ENCODE data around the gene NIPBL. TPM values are rescaled to one million over a fixed set of nuclear protein-coding genes. Genes with fewer than 3 reads are reported as not detected.

Gene NIPBL
- total RNA-seq, 1 donor = 52.8 TPM

DNA sequence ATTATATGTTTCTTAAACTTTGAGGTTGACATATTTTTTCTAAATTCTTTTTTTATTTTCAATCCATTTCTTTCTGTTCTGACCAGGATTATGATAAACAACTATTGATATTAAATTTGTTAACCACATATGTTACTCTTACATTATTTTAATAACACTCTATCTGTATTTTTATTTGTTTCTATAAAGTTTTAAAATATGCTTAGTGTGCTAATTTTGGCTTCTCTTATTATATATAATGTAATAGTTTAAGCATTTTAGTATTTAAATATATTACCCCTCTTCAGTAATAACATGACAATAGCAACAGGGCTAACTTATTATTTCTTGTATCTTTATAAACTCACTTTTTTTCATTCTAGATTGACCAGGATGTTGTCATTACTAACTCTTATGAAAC is 137.8 kb downstream of the NIPBL start:
- no peak for DNase-seq (ENCODE audit: low read depth in 2 of 3, low spot score in 2 of 3)

DNA sequence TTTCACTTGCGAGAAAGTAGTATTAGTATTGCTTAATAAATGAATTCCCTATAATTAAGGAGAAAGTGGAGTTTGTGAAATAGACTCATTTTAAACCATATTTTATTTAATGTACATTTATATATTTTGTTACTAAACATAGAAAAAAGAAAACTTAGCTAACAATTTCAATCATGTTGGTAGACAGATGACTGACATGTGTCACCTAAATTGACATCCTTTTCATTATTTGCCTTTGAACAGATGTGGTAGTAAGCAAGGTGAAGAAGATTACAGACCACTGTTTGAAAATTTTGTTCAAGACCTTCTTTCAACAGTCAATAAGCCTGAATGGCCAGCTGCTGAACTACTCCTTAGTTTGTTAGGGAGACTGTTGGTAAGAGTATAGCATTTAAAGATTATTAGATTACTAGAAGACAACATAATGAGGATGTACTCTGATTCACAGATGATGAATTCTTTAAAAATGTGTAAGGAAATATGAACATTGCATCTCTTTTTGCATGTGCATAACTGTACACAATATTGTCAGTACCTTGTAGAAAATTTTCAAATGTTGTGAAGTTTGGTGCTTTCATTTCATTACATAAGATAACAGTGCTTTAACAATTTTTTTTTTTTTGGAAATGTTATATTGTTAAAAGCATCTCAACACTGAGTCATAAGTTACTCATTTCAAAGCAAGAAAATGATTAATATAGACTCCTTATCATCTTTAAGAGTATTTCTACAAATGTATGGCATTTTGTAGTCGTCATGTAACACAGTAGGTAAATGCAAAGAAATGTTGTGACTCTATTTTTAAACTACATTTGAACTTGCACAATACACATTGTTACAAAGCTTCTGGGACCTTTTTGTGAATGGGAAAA is 139.5 kb downstream of the NIPBL start:
- DNase-seq (ENCODE audit: low read depth in 2 of 3, low spot score in 2 of 3) = no peak

DNA sequence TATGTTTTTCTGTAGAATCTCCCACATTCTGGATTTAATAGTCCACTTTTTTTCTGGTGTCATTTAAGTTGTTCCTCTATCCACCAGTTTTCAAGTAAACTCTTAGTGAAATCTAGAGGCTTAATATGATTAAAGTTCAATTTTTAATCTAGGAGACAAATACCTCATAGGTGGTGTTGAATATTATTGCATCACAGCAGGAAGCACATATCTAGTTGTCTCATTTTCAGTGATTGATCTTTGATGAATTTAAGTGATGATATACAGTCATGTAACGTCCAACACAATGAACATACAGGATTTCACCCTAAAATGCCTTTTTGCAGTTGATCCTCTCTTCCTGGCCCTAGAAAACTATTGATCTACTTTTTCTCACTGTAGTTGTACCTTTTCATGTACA is 152.3 kb downstream of the NIPBL start:
- no peak for DNase-seq (ENCODE audit: low read depth in 2 of 3, low spot score in 2 of 3)

DNA sequence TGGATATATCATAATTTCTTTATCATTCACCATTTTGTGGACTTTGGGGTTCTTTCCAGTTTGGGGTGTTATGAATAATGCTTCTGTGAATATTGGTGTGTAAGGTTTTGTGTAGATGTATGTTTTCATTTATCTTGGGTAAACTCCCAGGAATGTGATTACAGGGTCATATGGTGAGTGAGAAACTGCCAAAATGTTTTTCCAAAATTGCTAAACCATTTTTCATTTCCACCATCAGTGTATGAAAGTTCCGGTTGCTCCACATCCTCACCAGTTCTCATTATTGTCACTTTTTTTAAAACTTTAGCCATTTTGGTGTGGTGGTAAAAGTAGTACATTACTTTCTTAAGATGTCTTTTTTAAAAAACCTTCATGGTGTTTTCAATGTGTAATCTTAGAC is 152.9 kb downstream of the NIPBL start:
- DNase-seq (ENCODE audit: low read depth in 2 of 3, low spot score in 2 of 3) = no peak

DNA sequence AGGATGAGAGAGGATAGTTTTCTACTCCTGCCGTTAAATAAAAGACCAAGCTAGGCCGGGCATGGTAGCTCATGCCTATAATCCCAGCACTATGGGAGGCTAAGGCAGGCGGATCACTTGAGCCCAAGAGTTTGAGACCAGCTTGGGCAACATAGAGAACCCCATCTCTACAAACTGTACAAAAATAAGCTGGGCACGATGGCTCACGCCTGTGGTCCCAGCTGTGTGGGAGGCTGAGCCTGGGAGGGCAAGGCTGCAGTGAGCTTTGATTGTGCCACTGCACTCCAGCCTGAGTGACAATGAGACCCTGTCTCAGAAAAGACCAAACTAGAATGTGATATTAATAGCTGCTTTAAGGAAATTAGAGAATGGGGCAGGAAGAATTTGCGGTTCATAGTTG is 158.4 kb downstream of the NIPBL start:
- no peak for DNase-seq (ENCODE audit: low read depth in 2 of 3, low spot score in 2 of 3)

DNA sequence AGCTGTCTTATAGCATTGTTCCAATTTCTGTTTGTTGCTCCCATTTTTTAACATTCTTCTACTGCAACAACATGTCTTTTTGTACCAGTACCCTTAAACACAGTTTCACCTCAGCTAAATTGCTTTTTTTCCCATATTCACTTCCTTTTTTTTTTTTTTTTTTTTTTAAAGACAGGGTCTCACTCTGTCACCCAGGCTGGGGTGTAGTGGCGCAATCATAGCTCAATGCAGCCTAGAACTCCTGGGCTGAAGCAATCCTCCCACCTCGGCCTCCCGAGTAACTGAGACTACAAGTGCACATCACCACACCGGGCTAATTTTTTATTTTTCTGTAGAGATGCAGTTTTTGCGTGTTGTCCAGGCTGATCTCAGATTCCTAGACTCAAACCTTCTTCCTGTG is 161.3 kb downstream of the NIPBL start:
- no peak for DNase-seq (ENCODE audit: low read depth in 2 of 3, low spot score in 2 of 3)

DNA sequence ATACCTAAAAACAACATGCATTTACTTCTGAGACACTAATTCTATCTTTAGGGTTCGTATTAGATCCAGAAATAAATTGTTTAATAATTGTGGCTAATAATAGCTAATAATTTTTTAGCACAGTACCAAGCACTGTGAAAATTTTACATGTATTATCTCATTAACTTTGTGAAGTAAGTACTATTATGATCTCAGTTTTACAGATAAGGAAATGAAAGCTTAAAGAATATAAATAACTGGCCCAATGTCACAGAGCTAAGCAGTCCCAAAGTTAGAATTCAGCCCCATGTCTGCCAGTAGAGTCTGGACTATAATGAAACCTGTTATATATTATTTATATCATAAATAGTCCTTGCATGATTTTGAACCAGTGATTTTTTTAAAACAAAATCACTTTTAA is 163.3 kb downstream of the NIPBL start:
- no peak for DNase-seq (ENCODE audit: low read depth in 2 of 3, low spot score in 2 of 3)

DNA sequence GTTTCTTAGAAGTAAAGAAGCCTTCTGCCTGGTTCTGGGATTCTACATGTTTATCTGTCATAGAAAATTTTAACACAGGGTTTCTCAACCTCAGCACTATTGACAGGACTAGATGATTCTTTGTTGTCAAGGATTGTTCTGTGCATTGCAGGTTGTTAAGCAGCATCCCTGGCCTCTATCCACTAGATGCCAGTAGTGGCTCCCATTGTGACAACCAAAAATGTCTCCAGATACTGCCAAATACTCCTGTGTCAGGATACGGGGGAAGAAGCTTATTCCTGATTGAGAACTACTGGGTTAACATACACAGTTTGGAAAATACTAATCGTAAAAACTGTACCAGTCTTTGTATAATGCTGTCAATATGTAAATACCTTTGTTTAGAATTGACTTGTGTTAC is 167.1 kb downstream of the NIPBL start:
- no peak for DNase-seq (ENCODE audit: low read depth in 2 of 3, low spot score in 2 of 3)

DNA sequence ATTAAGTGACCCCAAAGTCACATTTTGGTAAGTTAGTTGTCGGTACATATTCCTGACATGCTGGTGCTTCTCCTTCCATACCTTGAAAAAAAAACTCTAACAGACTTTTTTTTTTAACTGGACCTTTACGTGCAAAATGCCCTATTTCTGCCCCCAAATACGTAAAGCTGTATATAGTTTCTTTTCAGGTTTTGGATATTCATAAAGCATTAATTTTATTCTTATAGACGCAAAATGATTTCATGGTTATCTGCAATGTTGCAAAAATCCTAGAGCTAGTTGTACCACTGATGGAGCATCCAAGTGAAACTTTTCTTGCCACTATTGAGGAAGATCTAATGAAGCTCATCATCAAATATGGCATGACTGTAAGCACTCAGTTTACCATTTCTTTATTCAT is 167.6 kb downstream of the NIPBL start:
- no peak for DNase-seq (ENCODE audit: low read depth in 2 of 3, low spot score in 2 of 3)

DNA sequence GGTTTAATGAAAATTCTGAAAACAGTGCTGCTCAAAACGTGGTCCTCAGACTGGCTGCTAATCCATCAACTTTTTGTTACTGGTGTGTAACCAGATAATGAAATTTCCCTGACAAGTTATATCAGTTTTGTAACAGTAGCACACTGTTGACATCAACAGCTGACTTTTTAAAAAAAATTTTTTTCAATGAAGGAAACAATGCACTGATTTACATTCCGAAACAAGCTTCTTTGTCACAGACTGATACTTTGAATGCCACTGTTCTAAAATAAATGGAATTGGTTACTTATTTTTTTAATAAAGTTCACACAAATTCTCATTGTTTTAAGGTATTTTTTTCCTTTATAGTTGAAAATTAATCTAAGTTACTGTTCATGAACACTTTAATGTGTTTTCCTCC is 169.1 kb downstream of the NIPBL start:
- DNase-seq (ENCODE audit: low read depth in 2 of 3, low spot score in 2 of 3) = no peak

DNA sequence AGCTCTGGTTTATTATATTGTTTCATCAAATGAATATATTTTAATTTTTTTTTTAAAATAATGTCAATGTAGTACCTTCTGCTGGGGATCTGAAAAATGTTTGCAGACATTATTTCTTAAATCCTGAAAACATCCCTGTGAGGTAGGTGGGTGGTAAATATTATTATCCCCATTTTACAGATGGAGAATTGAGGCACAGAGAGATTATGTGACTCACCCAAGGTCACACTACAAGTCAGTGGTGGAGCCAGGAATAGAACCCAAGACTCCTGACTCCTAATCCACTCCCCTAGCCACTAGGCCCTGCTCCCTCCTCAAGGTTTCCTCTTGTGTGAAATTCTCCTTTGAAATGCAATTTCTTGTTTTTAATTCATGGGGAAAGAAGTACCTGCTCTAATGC is 171.4 kb downstream of the NIPBL start:
- DNase-seq (ENCODE audit: low read depth in 2 of 3, low spot score in 2 of 3) = no peak

DNA sequence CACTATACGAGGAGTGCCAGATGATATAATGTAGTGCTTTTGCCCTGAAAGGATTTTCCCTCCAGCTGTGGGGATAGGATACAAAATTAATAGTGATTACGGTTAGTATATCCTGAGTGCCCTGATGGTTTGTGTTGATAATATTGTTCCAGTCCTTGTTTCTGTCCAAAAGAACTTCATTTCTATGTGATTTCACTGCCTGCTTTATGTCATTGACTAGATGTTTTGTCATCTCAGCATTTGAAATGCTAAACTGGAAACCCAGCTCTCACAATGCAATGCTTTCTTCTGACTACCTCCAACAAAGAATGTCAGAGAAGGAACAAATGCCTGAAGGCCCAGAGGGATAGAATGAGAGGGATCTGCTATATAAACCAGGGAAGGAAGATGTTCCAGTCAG is 177.8 kb downstream of the NIPBL start:
- DNase-seq (ENCODE audit: low read depth in 2 of 3, low spot score in 2 of 3) = no peak

DNA sequence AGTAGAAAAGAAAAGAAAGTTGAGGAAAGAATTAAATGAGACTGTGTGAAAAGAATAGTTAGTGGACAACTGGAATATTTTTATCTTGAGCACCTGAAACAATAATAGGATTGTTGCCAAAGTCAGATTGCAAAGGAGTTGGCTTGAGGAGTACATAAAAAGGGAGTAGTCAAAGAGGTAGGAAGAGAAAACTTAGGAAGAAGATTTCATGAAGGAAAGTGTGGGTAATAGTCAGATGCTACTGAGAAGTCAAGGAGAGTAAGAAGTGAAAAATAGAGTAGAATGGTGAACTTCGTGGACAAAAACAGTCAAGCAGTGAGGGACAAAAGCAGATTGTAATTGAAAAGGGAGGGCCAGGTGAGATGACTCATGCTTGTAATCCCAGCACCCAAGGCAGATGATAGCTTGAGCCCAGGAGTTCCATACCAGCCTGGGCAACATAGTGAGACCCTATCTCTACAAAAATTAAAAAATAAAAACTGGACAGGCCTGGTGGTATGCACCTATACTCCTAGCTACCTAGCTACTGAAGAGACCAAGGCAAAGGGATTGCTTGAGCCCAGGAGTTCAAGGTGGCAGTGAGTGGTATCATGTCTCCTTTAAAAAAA is 178.9 kb downstream of the NIPBL start:
- no peak for DNase-seq (ENCODE audit: low read depth in 2 of 3, low spot score in 2 of 3)

DNA sequence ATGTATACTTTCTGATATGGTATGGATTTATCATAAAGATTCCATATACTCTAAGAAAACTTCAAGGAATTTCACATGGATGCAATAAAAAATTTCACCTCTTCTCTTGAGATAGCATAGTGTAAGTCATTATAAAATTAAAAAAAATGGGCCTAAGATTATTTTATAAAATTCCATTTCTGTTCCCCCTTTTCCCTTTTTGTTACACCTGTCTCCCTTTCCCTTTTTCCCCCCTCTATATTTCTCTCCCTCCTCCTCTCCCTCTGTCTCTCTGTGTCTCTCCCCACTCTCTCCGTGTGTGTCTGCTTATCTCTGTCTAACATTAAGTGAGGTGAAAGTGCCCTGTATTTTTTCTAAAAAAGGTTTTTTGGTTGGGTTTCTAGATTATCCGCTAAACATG is 180.2 kb downstream of the NIPBL start:
- no peak for DNase-seq (ENCODE audit: low read depth in 2 of 3, low spot score in 2 of 3)

DNA sequence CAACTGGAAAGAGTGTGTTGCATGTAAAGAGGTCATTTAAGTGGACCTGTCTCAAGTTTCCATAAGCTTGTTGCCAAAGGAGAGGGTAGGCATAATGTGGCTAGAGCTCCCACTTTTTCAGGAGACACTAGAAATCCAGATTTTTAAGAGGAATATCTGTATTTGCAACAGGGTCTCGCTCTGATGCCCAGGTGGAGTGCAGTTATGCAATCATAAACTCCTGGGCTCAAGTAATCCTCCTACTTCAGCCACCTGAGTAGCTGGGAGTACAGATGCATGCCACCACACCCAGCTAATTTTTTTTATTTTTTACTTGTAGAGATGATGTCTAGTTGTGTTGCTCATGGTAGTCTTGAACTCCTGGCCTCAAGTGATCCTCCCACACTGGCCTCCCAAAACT is 183.5 kb downstream of the NIPBL start:
- no peak for DNase-seq (ENCODE audit: low read depth in 2 of 3, low spot score in 2 of 3)

DNA sequence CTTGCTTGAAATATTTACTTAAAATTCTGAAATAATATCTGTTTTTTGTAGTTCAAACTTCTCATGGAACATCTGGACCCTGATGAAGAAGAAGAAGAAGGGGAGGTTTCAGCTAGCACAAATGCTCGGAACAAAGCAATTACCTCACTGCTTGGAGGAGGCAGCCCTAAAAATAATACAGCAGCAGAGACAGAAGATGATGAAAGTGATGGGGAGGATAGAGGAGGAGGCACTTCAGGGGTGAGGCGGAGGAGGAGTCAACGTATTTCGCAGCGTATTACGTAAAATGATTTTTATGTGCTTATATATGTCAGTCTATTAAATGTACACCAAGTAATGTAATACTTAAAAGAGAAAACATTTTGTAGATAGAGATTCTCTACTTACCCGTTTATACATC is 187.2 kb downstream of the NIPBL start:
- DNase-seq (ENCODE audit: low read depth in 2 of 3, low spot score in 2 of 3) = no peak

DNA sequence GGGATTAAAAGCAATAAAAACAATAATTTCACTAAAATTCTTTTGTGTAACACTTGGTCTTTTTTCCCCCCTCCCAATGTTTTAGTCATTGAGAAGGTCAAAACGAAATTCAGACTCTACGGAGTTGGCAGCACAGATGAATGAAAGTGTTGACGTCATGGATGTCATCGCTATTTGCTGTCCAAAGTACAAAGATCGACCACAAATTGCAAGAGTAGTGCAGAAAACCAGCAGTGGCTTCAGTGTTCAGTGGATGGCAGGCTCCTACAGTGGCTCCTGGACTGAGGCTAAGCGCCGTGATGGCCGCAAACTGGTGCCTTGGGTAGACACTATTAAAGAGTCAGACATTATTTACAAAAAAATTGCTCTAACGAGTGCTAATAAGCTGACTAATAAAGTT is 187.9 kb downstream of the NIPBL start:
- no peak for DNase-seq (ENCODE audit: low read depth in 2 of 3, low spot score in 2 of 3)

DNA sequence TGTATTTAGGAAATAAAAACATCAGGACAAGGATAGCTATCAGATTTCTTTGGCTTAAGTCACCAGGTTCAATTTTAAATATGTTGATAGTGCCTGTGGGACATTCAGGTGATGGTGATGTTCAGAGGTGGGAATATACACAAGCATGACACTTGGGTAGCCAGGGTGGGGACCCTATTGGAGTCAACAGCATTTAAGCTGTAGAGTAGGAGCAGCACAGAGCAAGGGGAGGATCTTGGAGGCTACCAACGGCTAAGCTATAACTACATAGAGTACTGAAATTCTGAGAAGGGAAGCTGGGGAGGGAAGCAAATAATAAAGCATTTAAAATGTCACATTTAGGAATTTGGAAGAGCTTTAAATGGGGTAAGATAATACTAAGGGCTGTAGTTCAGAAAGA is 194.9 kb downstream of the NIPBL start:
- DNase-seq (ENCODE audit: low read depth in 2 of 3, low spot score in 2 of 3) = no peak

DNA sequence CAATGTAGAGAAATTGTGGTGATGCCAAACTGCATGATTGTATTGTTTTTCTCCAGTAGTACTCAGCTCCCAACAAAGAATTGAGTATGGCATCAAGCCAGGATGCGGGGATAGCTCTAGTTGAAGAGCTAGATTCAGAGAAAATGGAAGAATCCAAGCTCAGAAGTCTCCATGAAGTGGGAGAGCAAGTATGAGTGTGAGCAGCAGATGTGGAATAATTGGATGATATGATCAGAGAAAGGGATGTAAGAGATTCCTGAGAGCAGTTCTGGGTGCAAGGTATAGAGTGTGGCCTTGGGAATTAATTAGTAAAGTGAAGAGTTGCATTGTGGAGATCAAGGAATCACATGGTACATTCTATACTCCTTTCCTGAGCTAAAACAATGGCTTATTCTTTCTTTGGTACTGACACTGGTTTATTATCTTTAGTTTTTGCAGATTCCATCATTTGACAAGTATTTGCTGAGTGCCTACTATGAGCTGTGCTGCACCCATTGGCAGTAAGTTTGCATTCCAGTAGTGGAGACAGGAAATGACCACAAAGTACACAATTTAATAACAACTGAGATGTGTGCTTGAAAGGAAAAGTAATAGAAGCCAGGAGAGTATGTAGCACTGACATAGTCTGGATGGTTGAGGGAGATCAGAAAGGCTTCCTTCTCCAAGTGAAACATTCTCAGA is 195.5 kb downstream of the NIPBL start:
- DNase-seq (ENCODE audit: low read depth in 2 of 3, low spot score in 2 of 3) = no peak

DNA sequence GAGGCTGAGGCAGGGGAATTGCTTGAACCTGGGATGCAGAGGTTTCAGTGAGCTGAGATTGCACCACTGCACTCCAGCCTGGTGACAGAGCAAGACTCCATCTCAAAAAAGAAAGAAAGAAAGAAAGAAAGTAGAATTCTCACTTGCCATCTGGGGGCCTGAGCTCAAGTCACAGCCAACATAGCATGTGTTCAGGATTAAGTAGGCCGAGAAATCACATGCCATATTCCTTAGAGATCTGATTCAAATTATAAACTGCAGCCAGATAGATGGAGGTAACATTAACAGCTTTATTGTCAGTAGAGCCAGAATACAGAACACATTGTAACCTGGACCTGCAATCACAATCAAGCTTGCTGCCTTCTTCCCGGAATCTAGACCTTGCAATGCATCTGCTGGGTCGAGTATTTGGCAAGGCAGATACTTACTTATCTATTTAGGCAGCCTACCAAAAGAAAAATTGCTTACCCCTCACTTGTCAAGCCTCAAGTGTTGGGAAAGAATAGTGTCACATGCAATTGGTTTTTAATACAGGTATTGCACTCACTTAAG is 198.9 kb downstream of the NIPBL start:
- no peak for DNase-seq (ENCODE audit: low read depth in 2 of 3, low spot score in 2 of 3)

DNA sequence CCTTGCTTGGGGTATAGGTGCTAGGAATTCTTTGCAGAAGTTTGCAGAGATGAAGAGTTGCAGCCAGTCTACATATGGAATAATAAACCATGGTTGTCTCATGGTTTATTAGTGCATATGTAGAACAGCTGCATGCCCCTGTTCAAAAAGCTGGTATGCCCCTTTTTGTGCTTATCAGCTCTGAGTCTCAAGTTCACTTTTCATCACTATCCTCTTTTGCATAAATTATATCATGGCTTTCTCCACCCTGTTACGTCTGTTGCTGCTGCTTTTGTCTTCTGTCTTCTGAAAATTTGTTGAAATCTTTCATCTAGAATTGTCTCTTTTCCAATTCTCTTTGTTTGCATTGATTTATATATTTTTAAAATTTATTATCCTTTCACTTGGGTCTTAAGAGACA is 200.6 kb downstream of the NIPBL start:
- no peak for DNase-seq (ENCODE audit: low read depth in 2 of 3, low spot score in 2 of 3)

DNA sequence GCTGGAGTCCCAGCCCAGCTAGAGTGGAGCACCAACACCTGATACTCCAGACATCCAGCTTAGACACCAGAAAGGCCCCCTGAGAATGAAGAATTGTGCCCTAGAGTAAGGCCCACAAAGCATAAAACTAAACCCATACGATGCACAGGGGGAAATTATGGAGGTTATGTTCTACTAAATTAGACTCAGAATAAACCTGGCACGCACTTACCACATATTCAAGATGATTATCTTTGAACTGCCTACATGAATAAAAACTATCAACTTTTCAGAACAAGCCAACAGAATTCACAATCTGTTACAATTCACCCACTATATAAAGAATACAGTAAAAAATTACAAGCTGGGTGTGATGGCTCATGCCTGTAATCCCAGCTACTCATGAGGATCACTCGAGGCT is 204.1 kb downstream of the NIPBL start:
- DNase-seq (ENCODE audit: low read depth in 2 of 3, low spot score in 2 of 3) = no peak

Measured in hematopoietic multipotent progenitor cell (in vitro differentiated cells).